ENCODE data around the gene ANGPTL8.

Gene ANGPTL8

DNA sequence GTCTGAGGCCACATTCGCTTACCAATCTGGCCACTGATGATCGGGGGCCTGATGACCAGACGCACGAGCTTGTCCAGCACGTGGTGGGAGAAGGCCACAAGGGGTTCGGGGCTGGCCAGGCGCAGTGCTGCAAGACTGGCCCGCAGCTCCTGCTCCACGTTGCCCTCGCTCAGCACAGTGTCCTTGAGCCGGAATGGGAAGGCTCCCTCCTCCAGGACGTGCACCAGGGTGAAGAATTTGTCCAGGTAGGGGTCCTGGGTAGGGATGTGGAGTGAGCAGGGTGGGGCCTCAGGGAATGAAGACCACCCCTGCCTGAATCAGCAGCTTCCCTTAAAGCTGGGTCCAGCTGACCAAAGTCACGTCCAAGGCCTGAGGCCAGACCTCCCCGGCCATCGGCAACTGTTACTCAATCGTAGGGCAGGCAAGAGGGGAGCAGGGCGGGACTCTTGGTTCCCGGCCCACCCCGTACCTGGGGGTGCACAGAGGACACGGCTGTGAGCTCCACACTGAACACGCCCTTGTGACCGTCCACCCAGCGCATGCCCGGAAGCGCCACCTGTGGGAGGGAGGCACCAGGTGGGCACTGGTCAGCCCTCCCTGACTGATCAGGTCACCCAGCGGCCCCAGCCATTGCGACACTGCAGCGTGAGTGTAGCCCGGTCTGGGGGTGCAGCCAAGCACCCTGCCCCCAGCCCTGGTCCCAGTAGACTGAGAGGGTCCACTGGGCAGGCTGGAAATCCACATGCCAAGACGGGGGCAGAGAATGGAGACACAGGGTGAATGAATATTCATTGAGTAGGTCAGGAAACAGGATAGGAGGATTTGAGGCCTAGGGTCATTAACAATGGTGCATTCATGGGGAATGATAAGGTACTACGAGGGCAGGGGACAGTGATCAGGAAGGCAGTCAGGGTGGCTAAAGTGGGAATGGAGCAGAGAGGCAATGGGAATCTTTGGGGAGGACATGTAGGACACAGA, 2.8 kb upstream of the ANGPTL8 start:
- DNase-seq (ENCODE audit: low read depth, low spot score) = no peak

DNA sequence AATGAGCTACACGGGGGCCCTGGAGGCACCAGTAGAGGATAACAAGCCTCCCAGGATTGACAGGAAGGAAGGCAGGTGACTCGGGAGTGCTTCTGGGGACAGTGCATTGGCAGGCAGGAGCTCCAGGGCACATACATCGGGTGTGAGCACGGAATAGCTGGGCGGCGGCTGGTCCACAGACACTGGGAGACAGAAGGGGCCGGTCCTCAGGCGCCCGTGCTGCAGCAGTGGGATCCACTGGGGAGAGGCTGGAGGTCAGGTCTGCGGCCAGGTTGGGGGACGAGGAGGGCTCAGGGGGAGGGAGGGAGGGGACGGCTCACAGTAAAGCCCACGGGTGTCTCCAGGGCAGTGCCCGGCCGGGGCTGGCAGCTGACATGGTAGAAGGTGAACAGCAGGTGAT, 2.1 kb upstream of the ANGPTL8 start:
- DNase-seq (ENCODE audit: low read depth, low spot score) = no peak

DNA sequence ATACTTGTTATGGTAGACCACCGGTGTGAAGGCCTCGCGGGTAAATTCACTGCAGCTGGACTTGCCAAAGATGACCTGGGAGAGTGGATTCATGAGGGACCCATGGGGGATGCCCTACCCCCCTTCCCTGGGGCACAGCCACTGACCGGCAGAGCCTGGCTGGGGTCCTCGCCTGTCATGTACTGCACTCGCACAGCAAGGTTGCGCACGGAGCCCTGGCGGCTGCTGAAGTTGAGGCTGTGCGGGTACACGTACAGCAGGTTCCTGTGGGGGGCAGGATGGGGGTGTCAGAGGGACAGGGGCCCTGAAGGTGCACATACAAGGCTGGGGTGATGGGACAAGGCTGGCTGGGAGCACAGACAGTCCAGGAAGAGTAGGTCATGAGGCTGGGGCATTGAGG, 1.4 kb upstream of the ANGPTL8 start:
- DNase-seq (ENCODE audit: low read depth, low spot score) = no peak

DNA sequence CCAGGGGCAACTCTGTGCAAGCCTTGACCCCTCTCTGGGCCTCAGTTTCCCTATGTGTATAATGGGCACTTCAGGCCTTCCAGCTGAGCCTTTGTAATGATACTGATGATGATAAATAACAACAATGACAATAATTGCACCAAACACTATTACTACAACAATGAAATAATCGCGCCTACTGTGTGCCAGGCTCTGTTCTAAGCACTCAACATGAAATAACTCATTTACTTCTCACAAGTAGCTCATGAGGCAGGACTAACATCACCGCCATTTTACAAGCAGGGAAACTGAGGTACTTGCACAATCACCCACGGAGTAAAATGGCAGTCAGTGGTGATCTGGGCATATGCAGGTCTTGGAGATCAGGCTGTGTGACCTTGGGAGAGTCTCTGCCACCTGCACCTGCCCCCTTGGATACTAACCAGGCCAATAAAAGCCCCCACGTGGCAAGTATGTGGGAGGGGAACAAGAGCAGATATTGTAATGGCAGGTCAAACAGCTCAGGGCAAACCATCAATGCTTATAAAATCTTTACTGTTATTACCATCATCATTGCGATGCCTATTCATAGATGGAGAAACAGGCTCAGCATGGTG, 540 bp upstream of the ANGPTL8 start:
- DNase-seq (ENCODE audit: low read depth, low spot score) = no peak

DNA sequence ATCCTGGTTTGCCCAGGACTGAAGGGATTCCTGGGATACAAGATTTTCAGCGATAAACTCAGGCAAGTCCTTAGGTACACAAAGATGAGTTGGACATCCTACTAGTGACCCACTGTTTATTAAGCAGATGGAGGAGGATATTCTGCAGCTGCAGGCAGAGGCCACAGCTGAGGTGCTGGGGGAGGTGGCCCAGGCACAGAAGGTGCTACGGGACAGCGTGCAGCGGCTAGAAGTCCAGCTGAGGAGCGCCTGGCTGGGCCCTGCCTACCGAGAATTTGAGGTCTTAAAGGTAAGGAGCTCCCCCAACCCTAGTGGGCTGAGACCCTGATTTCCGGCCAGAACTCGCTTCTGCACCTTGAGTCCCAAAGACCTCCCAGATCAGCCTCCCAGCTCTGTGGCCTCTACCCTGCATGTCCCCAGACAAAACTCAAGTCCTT, 607 bp downstream of the ANGPTL8 start:
- DNase-seq (ENCODE audit: low read depth, low spot score) = no peak

DNA sequence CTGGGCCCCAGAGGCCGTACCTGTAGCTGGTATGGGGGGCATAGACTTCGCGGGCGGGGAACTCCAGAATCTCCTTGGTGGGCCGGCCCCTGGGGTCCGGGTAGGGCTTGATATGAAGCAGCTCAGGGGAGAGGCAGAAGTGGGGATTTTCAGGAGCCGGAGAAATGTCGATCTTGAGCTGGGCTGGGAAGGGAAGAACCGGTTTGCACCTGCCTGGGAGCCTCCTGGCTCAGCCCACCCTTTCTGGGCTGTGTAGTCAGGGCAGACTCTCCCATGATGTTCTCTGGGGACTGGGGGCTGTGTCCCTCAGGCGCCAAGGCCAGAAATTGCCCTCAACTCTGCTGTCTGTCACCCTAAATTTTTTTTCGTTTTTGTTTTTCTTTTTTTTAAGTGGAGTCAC, 2.6 kb downstream of the ANGPTL8 start:
- no peak for DNase-seq (ENCODE audit: low read depth, low spot score)

DNA sequence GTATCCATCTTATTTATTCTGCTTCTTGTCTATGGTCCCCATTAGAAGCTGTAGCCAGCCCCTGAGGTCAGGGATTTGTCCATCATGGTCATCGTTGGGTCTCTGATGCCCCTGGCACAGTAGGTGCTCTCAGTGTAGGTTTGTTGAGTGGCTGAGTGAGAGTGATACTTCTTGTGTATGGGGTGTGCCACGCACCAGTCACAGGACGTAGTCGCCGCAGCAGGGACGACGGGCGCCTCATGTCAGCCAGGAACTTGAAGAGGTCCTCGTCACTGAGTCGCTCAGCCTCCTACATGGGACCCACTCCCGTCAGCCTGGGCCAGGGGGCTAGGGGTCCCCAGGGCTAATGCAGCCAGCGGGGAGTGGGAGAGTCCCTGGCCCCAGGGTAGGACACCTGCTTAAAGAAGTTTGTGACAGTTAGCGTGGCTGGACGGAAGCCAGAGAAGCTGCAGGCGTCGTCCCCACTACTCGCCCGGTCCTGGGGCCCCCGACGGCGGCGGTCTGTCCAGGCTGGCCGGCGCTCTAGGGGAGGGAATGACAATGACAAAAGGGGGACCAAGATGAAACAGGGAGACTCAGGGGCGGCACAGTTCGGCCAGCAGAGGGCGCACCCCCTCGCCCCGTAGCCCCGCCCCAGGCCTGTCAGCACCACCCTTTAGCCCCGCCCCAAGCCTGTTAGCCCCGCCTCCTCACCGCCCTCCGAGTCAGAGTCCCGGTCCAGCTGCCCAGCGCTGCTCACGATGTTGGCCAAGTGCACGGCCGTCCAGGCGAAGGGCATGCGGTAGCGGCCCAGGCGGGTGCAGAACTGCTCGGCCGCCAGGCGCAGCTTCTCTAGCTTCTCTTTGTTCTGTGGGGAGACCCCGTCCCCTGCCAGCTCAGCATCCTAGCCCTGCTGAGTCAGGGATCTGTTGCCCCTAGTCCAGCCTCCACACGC, 3.7 kb downstream of the ANGPTL8 start:
- peak; percentile 24 for DNase-seq (ENCODE audit: low read depth, low spot score)

DNA sequence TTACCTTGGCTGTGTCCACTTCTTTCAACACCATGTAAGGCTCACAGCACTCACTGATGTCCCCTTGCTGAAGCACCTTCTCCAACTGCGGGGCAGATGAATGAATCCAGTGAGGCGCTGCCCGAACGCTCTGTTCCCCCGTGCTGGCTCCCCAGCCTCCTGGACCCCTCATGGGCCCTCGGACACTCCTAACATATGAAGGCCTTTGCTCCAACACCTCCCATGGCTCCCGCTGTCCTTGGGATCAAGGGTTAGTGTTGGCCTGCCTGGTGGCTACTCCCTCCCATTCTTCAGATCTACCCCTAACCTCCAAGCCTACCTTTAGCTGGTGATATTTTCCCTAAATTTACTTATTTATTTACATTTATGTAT, 4.4 kb downstream of the ANGPTL8 start:
- DNase-seq (ENCODE audit: low read depth, low spot score) = no peak

DNA sequence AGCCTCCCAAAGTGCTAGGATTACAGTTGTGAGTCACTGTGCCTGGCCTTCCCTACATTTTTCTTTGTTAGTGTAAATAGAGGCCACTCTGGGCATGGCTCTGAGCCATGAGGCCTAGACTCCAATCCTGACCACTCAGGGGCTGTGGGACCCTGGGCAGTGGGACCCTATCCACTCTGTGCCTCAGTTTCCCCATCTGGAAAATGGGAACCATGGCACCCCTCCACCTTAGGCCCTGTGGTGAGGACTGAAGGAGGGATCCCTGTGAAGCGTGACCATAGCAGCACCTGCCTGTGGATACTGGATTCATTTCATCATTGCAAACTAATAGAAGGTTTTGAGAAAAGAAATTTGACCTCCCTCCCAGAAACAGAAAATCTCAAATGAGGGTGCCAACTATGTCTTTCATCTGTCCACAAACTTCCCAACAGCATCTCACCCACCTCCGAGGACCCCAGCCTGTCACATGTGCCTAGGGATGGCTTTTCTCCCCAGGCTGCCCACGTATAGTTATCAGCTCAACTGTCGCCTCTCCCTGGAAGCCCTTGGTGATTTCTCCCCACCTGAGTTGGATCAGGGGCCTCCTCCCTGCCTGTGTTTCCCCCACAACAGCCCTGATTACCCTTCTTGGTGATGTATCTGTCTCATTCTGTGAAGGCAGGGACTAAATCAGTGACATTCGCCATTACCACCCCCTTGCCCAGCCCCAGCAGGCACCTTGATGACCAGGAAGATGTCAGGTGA, 5.6 kb downstream of the ANGPTL8 start:
- DNase-seq (ENCODE audit: low read depth, low spot score) = no peak

DNA sequence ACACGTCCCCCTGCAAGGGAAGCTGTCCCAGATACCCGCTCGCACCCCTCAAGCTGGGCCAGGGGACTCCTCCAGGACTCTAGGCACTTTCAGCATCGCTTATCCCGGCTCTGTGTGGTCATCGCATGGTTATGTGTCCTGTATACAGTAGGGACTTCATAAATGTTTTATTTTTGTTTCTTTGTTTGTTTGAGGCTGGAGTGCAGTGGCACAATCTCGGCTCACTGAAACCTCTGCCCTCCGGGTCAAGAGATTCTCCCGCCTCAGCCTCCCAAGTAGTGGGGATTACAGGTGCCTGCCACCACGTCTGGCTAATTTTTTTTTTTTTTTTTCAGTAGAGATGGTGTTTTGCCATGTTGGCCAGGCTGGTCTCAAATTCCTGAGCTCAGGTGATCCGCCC, 7.5 kb downstream of the ANGPTL8 start:
- DNase-seq (ENCODE audit: low read depth, low spot score) = no peak

DNA sequence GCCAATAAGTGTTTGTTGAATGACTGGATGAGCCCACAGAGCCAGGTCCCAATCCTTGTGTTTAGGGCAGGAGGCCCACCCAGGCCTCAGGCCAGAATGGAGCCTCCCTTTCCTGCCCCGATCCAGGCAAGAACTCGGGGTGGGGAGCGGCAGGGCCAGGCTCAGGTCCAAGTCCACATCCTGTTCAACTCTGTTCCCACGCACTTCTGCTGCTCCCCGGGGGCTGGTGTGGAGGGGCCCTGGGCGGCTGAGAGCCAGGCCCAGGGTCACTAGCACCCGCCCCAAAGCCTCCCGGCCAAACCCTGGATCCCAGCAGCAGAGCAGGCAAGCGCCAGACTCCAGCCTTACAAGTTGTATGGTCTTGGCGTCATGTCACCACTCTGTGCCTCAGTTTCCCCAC, 8.0 kb downstream of the ANGPTL8 start:
- no peak for DNase-seq (ENCODE audit: low read depth, low spot score)

DNA sequence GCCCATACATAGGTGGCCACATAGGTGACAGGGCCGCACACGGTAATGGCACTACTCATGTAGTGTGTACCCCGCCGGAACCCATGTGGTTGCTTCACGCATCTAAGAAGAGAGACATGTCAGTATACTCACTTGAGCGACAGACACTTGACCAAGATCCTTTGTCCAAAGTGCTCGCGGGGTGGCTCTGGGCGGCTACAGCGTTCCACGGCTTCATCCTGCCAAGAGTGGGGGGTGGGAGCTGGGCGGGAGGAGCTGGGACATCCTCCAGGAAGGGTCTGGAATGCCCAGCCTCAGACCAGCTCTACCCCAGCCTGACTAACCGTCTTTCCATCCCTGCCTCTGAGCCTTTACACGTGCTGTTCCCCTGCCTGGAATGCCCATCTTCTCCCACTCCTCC, 8.5 kb downstream of the ANGPTL8 start:
- DNase-seq (ENCODE audit: low read depth, low spot score) = no peak

DNA sequence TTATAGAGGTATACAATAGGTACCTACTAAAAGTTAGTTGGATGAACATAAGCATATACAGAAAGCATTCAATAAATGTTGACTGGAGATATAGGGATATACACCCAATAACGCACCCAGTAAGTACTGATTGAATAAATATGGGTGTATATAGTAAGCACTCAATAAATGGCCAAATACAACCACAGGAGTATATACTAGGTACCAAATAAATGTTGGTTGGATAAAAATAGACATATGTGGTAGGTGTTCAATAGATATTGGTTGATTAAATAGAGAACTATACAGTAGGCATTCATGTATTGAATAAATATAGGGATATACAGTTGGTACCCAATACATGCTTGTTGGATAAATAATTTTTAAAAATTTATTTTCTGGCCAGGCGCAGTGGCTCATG, 9.4 kb downstream of the ANGPTL8 start:
- no peak for DNase-seq (ENCODE audit: low read depth, low spot score)

DNA sequence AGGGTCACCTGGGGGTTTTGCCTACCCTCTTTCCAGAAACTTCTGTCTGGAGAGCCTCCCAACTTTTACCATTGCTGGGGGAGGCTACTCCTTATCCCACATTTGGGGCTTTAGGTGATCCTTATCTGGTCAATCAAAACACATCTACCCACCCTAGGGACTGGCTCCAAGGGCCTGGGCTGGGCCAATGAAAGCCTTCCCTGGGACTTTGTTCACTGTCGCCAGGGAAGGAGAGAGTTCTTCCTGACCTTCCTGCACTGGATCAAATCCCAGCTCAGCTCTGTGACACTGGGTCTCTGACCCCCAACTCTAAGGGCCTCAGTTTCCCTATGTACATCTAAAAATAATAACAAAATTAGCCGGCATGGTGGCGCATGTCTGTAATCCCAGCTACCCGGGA, 11.8 kb downstream of the ANGPTL8 start:
- DNase-seq (ENCODE audit: low read depth, low spot score) = no peak

DNA sequence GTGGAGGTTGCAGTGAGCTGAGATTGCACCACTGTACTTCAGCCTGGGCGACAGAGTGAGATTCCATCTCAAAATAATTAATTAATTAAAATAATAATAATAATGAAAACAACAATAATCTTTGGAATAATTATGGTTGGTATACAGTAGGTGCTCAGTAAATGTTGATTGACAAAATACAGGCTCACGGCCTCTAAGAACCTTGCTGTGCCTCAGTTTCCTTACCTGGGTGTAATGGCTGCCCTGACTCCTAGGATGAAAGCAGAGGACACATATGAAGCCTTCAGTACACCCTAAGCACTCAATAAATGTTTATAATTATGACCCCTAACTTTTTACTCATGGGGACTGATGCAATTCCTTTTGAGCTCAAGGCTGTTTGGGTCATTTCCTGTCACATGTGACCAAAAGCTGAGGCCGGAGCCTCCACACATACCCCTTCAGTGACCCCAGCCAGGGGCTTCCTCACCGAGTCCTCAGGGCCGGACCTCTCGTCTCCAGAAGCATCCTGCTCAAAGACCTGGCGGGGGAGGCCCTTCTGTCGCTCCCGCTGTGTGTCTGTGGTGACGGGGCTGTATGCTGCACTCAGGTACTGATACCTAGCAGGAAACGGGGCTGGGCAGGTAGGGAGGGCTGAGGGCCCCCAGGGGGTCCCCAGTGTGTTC, 12.4 kb downstream of the ANGPTL8 start:
- DNase-seq (ENCODE audit: low read depth, low spot score) = no peak

DNA sequence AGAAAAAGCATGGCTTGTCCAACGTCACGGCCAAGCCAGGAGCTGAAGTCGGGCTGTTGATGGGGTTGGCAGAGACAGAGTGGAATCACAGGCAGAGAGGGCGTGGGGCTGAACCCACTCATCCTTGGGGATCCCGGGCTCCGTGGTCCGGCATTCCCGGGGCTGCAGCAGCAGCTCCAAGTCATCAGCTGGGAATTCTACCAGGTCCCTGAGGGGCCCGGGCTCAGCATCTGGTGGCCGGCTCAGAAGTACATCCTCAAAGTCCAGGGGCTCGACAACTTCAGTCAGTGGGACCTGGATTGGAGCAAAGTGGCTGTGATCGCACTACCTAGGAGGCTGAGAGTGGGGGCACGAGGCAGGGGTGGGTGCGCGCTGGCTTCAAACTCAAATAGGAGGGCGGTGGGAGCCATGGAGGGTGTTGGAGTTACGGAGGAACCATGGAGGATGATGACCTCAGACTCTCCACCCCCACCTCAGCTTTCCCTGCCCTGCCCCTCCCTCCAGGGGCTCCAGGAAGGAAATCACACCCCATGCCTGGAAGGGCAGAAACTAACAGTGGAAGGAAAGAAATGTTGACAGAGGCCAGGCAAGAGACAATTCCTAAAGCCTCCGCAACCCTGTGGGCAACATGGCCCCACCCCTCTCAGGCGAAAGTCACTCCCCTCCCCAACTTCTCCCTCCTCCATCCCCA, 13.4 kb downstream of the ANGPTL8 start:
- no peak for DNase-seq (ENCODE audit: low read depth, low spot score)

DNA sequence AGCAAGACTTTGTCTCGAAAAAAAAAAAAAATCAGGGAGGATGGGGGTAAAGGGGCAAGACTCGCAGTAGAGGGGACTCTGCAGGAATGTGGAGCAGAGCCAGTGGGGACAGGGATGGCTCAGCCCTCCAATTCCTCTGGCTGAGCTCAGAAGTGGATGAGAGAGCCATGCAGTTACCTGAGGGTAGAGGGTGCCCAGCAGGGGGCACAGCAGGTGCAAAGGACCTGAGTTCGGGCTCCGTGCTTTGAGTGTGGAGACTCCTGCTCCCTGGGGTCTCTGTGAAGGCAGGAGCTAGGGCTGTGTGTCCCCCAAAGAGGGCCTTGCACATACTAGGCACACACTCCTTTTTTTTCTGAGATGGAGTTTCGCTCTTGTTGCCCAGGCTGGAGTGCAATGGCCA, 15.2 kb downstream of the ANGPTL8 start:
- DNase-seq (ENCODE audit: low read depth, low spot score) = no peak

DNA sequence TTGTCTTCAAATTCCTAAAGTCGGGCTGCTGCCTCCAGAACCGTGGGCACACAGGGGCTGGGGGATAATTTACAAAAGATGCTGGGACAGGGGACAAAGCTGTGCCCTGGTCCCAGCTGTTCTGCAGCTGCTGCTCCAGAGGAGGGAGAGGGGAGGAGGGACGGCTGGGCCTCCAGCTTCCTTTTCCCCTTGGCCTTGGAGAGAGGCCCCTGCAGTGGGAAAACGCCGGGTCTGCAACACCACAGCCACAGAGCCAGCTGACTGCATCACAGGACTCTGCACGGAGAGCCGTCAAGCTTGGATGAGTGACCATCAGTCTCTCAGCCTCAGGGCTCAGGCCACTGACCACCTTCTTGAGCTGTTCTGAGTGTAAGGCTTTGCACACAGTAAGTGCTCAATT, 16.8 kb downstream of the ANGPTL8 start:
- no peak for DNase-seq (ENCODE audit: low read depth, low spot score)

DNA sequence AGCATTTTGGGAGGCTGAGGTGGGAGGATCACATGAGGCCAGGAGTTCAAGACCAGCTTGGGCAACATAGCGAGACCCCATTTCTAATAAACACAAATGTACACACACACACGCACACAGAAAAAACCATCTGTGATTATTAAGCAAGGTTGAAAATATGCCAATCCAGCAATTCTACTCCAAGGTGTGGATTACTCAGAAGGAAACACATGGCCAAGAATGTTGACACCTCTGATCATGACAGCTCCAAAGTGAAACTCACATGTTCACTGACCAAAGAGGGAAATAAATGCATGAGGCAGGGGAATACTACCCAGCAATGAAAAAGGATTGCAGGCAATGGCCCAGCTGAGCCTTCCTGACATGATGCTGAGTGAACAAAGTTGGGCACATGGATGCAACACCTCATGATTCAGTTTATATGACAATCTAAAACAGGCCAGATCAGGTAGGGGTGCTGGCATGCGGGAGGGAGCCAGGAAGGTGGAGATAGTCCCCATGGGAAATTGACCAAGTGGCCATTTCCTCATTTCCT, 18.5 kb downstream of the ANGPTL8 start:
- DNase-seq (ENCODE audit: low read depth, low spot score) = no peak

DNA sequence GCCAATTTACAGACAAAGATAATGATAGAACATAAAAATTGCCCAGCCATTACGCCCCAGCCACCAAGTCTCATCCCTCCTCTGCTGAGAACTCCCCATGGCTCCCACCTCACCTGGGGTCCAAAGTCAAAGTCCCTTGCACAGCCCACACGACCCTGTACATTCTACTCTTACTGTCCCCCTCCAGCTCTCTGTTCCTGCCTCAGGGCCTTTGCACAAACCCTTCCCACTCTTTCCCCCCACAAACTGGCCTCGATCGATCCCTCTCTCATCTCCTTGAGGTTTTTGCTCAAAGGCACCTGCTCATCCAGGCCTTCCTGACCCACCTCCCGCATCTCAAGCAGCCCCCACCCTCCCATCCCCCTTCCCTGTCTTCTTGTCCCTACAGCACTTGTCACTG, 21.6 kb downstream of the ANGPTL8 start:
- no peak for DNase-seq (ENCODE audit: low read depth, low spot score)

All from brain pericyte (primary cell).